Cardiac fibroblast (primary cell): ENCODE measurements around the gene CTDSP2.
"Not testable (repeated sequence)": the region's sequence is repeated elsewhere in the genome, so short reads cannot be mapped to it uniquely, and the experiment has no call there.

Experiments
- DNase-seq, 2 donors: peaks; one replicate each; pipeline versions ENCODE4 v3.0.0 to v3.0.0-alpha.2; 2010; ENCODE audit warnings: low read depth in 2 of 2
- H3K4me3 ChIP-seq, 2 donors: replicated peaks in 1 of 2; 1 replicate in 1 of 2; 2 replicates in 1 of 2; pipeline ENCODE4 v1.5.1; 2011; ENCODE audit warnings: low read depth in 2 of 2, low read length in 2 of 2, mild to moderate bottlenecking in 2 of 2, moderate library complexity in 1 of 2
- TF ChIP-seq, protein P1 (sequence below): IDR thresholded peaks from one replicate; pipeline ENCODE4 v1.5.1; 2011; ENCODE audit warnings: low read depth, mild to moderate bottlenecking, low read length, inconsistent platforms

CTDSP2 gene

DNA sequence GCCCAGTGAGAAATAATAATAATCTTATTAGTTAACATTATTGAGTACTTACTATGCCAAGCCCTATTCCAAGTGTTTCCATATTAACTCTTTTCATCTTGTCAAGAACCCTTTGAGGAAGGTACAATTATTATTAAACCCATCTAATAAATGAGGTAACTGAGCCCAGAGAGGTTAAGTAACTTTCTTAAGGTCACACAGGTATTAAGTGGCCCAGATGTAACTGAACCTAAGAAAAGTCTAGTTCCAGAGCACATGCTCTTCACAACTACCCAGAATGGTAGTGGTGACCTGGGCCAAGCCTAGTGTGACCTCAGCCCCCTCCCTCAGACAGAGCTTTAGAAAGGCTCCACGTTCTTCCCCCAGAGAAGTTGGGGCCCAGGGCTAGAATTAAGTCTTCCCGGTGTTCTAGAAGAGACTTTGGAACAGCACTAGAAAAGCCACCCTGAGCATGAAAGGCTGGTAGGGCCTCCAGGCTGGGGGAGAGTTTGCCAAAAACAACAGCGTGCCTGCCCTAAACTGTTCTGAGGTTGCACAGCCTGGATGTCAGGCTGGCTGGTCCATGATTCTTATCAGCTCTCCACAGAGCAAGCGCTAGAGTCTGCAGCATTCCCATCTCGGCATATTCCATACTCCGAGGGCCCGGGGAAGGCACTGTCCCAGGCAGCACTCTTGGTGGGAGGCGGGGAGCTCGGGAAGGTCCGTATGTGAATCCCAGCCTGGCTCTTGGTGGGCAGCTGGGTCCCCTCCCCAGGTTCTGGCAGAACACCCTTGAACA lies 41.3 kb upstream of the CTDSP2 start:
- peak overlapping the region in 1 of 2 donors; percentile 14 for H3K4me3 ChIP-seq
- DNase-seq: peak; percentile 50 to 76
- TF ChIP-seq, protein P1, sequence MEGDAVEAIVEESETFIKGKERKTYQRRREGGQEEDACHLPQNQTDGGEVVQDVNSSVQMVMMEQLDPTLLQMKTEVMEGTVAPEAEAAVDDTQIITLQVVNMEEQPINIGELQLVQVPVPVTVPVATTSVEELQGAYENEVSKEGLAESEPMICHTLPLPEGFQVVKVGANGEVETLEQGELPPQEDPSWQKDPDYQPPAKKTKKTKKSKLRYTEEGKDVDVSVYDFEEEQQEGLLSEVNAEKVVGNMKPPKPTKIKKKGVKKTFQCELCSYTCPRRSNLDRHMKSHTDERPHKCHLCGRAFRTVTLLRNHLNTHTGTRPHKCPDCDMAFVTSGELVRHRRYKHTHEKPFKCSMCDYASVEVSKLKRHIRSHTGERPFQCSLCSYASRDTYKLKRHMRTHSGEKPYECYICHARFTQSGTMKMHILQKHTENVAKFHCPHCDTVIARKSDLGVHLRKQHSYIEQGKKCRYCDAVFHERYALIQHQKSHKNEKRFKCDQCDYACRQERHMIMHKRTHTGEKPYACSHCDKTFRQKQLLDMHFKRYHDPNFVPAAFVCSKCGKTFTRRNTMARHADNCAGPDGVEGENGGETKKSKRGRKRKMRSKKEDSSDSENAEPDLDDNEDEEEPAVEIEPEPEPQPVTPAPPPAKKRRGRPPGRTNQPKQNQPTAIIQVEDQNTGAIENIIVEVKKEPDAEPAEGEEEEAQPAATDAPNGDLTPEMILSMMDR: no peak

DNA sequence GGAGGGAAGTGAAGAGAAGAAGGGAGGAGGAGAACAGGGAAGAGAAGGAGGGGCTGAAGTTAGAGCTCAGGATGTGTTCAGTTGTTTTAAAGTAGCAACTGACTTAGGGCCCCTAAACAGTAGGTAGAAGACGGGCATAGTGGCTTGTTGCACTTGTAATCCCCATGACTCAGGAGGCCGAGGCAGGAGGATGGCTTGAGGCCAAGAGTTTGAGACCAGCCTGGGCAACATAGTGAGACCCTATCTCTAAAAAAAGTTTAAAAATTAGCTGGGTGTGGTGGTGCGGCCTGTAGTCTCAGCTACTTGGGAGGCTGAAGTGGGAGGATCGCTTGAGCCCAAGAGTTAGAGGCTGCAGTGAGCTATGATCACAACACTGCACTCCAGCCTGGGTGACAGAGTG lies 40.4 kb upstream of the CTDSP2 start:
- not testable (repeated sequence) for H3K4me3 ChIP-seq, DNase-seq

DNA sequence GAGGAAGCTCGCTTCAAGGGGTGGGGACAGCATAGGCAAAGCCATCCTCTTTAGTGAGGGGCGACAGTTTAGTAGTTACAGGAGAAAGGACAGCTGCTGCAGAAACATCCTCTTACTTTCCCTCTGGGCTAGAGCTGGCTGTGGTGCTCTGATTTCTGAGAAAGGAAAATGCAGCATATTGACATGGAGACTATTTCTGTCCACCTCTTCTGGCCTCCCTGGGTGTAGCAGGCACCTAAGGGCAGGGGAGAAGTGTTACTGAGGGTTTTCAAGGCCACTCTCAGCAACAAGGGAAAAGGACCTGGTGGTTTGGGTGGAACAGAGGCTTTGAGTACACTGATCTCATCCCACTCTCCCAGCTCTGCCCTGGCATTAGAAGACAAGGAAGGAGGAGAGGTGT lies 40.0 kb upstream of the CTDSP2 start:
- DNase-seq: peak in 1 of 2 donors; percentile 10
- H3K4me3 ChIP-seq: no peak overlapping the region
- TF ChIP-seq, protein P1: no peak

- DNase-seq: no peak
- H3K4me3 ChIP-seq: no peak overlapping the region
- TF ChIP-seq, protein P1: no peak
These were observed 38.7 kb upstream of the CTDSP2 start for GRCh38 chr12:57885207-57885606.

GRCh38 chr12:57883700-57884099 lies 37.2 kb upstream of the CTDSP2 start:
- DNase-seq: no peak
- H3K4me3 ChIP-seq: no peak overlapping the region
- TF ChIP-seq, protein P1: no peak

GRCh38 chr12:57883057-57883456 lies 36.5 kb upstream of the CTDSP2 start:
- TF ChIP-seq, protein P1: no peak
- H3K4me3 ChIP-seq: no peak overlapping the region

GRCh38 chr12:57882575-57882974 lies 36.0 kb upstream of the CTDSP2 start:
- H3K4me3 ChIP-seq: no peak overlapping the region
- TF ChIP-seq, protein P1: no peak
- no peak for DNase-seq

More at GRCh38 chr12:57883057-57883456, 36.5 kb upstream of the CTDSP2 start:
- no peak for DNase-seq
